GM12878 (cell line): ENCODE results near the gene UBAC2.
"Not testable (repeated sequence)": the region's sequence is repeated elsewhere in the genome, so short reads cannot be mapped to it uniquely, and the experiment has no call there.

Experiments used
- CEBPZ ChIP-seq: fragments of 150-350 bp; IDR thresholded peaks from 2 replicates; pipeline ENCODE4 v1.6.1; 2016; ENCODE audit warnings: low read depth, low read length
- GABPA ChIP-seq: IDR thresholded peaks from 2 replicates; pipeline ENCODE4 v1.6.1; 2014; ENCODE audit warnings: antibody characterized with exemption, low read depth, mild to moderate bottlenecking, inconsistent platforms
- MXI1 ChIP-seq: fragments of 150-350 bp; IDR thresholded peaks from 2 replicates; pipeline ENCODE4 v1.6.1; 2011; ENCODE audit warnings: low read depth, mild to moderate bottlenecking, inconsistent platforms, low read length, improper control_type of control experiment

- not testable (repeated sequence) for TF ChIP-seq CEBPZ, MXI1, GABPA
Measured at GRCh38 chr13:99230588-99230987, 29.9 kb downstream of the UBAC2 start.
